Left cardiac atrium (tissue), 4 donors: Measurements from ENCODE around the gene EIF4G3. TPM values are rescaled to one million over a fixed set of nuclear protein-coding genes. Genes with fewer than 3 reads are reported as not detected.
"Not testable (repeated sequence)": the region's sequence is repeated elsewhere in the genome, so short reads cannot be mapped to it uniquely, and the experiment has no call there.

Experiments used
- ATAC-seq, 2 donors: fragments of 200-7000 bp; cut with Tn5 transposase; one replicate each; pipeline ENCODE4 v1.9.1; 2020; ENCODE audit warnings: mild to moderate bottlenecking in 2 of 2, moderate library complexity in 2 of 2
- DNase-seq: peaks from one replicate; pipeline ENCODE4 v3.0.0-alpha.2; 2020
- intact Hi-C, 2 donors: fragments of 100-400 bp; cut with DNase I; formaldehyde crosslinking; loops; one replicate each; pipeline versions ENCODE4 v1.14.1 to v1.15.1; 2022 to 2023
- total RNA-seq, 2 donors: library from RNA; stranded (reverse); fragmentation: NEBNext Ultra II Directional; extraction: Animal tissue kit (Norgen Biotek cat#: 25700); gene quantifications; one replicate each; pipeline ENCODE4 v1.2.1, GENCODE V29; 2021
- donor health status: DM: no; HTN: yes; CAD: no.
- donor health status: DM: no; HTN: yes; CAD: no; lungs with severe emphysema.
- donor health status: DM: yes; HTN: yes; CAD: no.
- donor health status: Dilated cardiomyopathy.

EIF4G3 gene
- total RNA-seq, 2 donors from 2014 or later, result 38.2 to 48.2 TPM

- intact Hi-C loops, result loop anchor here (5.0 to 10.0 kb wide), 2 partner anchors 208 to 315 kb away; no protein-coding TSS in a partner anchor
- DNase-seq (no peak), ATAC-seq (no peak)
Measured at GRCh38 chr1:21189906-21190500, 13.3 kb upstream of the EIF4G3 start.

- intact Hi-C loops, result no loop called here
- ATAC-seq (no peak), DNase-seq (no peak)
Measured at GRCh38 chr1:21189421-21189820, 12.7 kb upstream of the EIF4G3 start.

- ATAC-seq, result no peak
Measured at GRCh38 chr1:21188235-21188634, 11.5 kb upstream of the EIF4G3 start.

GRCh38 chr1:21185221-21185731 is 8.6 kb upstream of the EIF4G3 start:
- DNase-seq, result no peak
- ATAC-seq, result no peak
- intact Hi-C loops, result no loop called here

More at GRCh38 chr1:21188235-21188634, 11.5 kb upstream of the EIF4G3 start:
- no peak for DNase-seq
- intact Hi-C loops, result no loop called here

GRCh38 chr1:21184276-21184675 is 7.6 kb upstream of the EIF4G3 start:
- ATAC-seq (peak in 1 of 2 donors; percentile 72), DNase-seq (no peak)
- intact Hi-C loops, result no loop called here

GRCh38 chr1:21182181-21182731 is 5.6 kb upstream of the EIF4G3 start:
- intact Hi-C loops, result no loop called here

GRCh38 chr1:21178271-21178670 is 1.6 kb upstream of the EIF4G3 start:
- ATAC-seq, intact Hi-C loops, DNase-seq: not testable (repeated sequence)

More at GRCh38 chr1:21182181-21182731, 5.6 kb upstream of the EIF4G3 start:
- ATAC-seq (peak in 1 of 2 donors; percentile 11), DNase-seq (no peak)

GRCh38 chr1:21175670-21176581 is 771 bp downstream of the EIF4G3 start:
- DNase-seq, result peak; percentile 44
- peak in 1 of 2 donors; percentile 13 for ATAC-seq
- intact Hi-C loops, result no loop called here

- ATAC-seq (peak in 1 of 2 donors; percentile 10), DNase-seq (peak; percentile 67)
- intact Hi-C loops, result no loop called here
Measured at GRCh38 chr1:21175324-21175669, 1.4 kb downstream of the EIF4G3 start.

- intact Hi-C loops, result no loop called here
- no peak for DNase-seq
- ATAC-seq, result no peak
Measured at GRCh38 chr1:21174654-21175323, 1.9 kb downstream of the EIF4G3 start.

- intact Hi-C loops, result no loop called here
- DNase-seq, result no peak
- no peak for ATAC-seq
Measured at GRCh38 chr1:21174230-21174629, 2.5 kb downstream of the EIF4G3 start.

GRCh38 chr1:21173096-21173495 is 3.6 kb downstream of the EIF4G3 start:
- intact Hi-C loops, DNase-seq, ATAC-seq: not testable (repeated sequence)

- DNase-seq, intact Hi-C loops: not testable (repeated sequence)
- peak in 1 of 2 donors; percentile 54 for ATAC-seq
Measured at GRCh38 chr1:21170837-21171236, 5.9 kb downstream of the EIF4G3 start.

GRCh38 chr1:21168444-21168843 is 8.3 kb downstream of the EIF4G3 start:
- ATAC-seq, result no peak
- DNase-seq, result no peak
- intact Hi-C loops, result no loop called here

GRCh38 chr1:21165646-21166045 is 11.1 kb downstream of the EIF4G3 start:
- ATAC-seq, result no peak
- intact Hi-C loops, result no loop called here
- DNase-seq, result no peak

GRCh38 chr1:21165076-21165475 is 11.6 kb downstream of the EIF4G3 start:
- intact Hi-C loops, result no loop called here
- ATAC-seq (no peak), DNase-seq (no peak)

- intact Hi-C loops, result no loop called here
- no peak for DNase-seq
- ATAC-seq, result no peak
Measured at GRCh38 chr1:21164266-21164665, 12.4 kb downstream of the EIF4G3 start.

- DNase-seq, result no peak
- intact Hi-C loops, result no loop called here
- ATAC-seq, result no peak
Measured at GRCh38 chr1:21162740-21163464, 13.8 kb downstream of the EIF4G3 start.

- intact Hi-C loops, result no loop called here
- ATAC-seq, result no peak
- DNase-seq, result no peak
Measured at GRCh38 chr1:21161842-21162241, 14.9 kb downstream of the EIF4G3 start.
